GM23338 (cell line): ENCODE measurements around the gene OR2M5. TPM values are rescaled to one million over a fixed set of nuclear protein-coding genes. Genes with fewer than 3 reads are reported as not detected.

Experiments
- ATAC-seq: fragments of 200-7000 bp; cut with Tn5 transposase; 3 replicates; pipeline ENCODE4 v1.9.1; 2020
- DNase-seq: peaks from one replicate; pipeline ENCODE4 v3.0.0-alpha.2; 2015; ENCODE audit warnings: low spot score
- H2AFZ ChIP-seq: fragments of 200-600 bp; sonication (generic); 2 replicates; pipeline ENCODE4 v1.8.0; 2016; ENCODE audit warnings: antibody characterized with exemption, mild to moderate bottlenecking, moderate library complexity
- H3F3A ChIP-seq: fragments of 200-600 bp; sonication (generic); replicated peaks from 2 replicates; pipeline ENCODE4 v1.8.0; 2017; ENCODE audit warnings: antibody characterized with exemption, mixed run types, low read depth
- H3K27ac ChIP-seq: fragments of 200-600 bp; sonication (generic); 2 replicates; pipeline ENCODE4 v1.6.1; 2016; ENCODE audit warnings: low read depth
- H3K27me3 ChIP-seq: fragments of 200-600 bp; sonication (generic); 2 replicates; pipeline ENCODE4 v1.8.0; 2016; ENCODE audit warnings: mild to moderate bottlenecking, mixed run types, moderate library complexity; ENCODE audit not compliant: insufficient read depth
- H3K36me3 ChIP-seq: fragments of 200-600 bp; sonication (generic); 2 replicates; pipeline ENCODE4 v1.8.0; 2016; ENCODE audit warnings: mild to moderate bottlenecking; ENCODE audit not compliant: insufficient read depth
- H3K4me1 ChIP-seq: fragments of 200-600 bp; sonication (generic); 2 replicates; pipeline ENCODE4 v1.8.0; 2016; ENCODE audit warnings: mild to moderate bottlenecking, moderate library complexity; ENCODE audit not compliant: insufficient read depth
- H3K4me2 ChIP-seq: fragments of 200-600 bp; sonication (generic); 2 replicates; pipeline ENCODE4 v1.7.1; 2017; ENCODE audit warnings: mixed run types
- H3K4me3 ChIP-seq: fragments of 200-600 bp; sonication (generic); 2 replicates; pipeline ENCODE4 v1.6.1; 2016; ENCODE audit warnings: mixed run types
- H3K79me2 ChIP-seq: fragments of 200-600 bp; sonication (generic); replicated peaks from 2 replicates; pipeline ENCODE4 v1.8.0; 2017; ENCODE audit warnings: mild to moderate bottlenecking; ENCODE audit not compliant: insufficient read depth
- H3K9me2 ChIP-seq: fragments of 200-600 bp; sonication (generic); 2 replicates; pipeline ENCODE4 v1.8.0; 2017; ENCODE audit not compliant: insufficient read depth
- H4K20me1 ChIP-seq: fragments of 200-600 bp; sonication (generic); replicated peaks from 2 replicates; pipeline ENCODE4 v1.8.0; 2017; ENCODE audit warnings: mild to moderate bottlenecking; ENCODE audit not compliant: insufficient read depth
- H3K27ac Mint-ChIP-seq: 2 replicates; pipeline ENCODE4 v1.8.0; 2020; ENCODE audit warnings: inconsistent platforms, mild to moderate bottlenecking, moderate library complexity, mixed read lengths
- H3K27me3 Mint-ChIP-seq: 3 replicates; pipeline ENCODE4 v1.8.0; 2022; ENCODE audit warnings: low read depth, mild to moderate bottlenecking, moderate library complexity, mixed read lengths, inconsistent platforms; ENCODE audit not compliant: insufficient read depth, poor library complexity
- H3K36me3 Mint-ChIP-seq: 3 replicates; pipeline ENCODE4 v1.8.0; 2021; ENCODE audit warnings: low read depth, mild to moderate bottlenecking, inconsistent platforms, moderate library complexity, mixed read lengths
- H3K4me1 Mint-ChIP-seq: 3 replicates; pipeline ENCODE4 v1.8.0; 2020; ENCODE audit warnings: mild to moderate bottlenecking, inconsistent platforms, mixed read lengths
- H3K4me3 Mint-ChIP-seq: 3 replicates; pipeline ENCODE4 v1.8.0; 2021; ENCODE audit warnings: moderate library complexity, mild to moderate bottlenecking, inconsistent platforms, mixed read lengths
- H3K9me3 Mint-ChIP-seq: 3 replicates; pipeline ENCODE4 v1.8.0; 2020; ENCODE audit warnings: moderate library complexity, mild to moderate bottlenecking, inconsistent platforms, mixed read lengths
- CREB1 ChIP-seq: fragments of 250-450 bp; sonication (Bioruptor Pico); IDR thresholded peaks from 2 replicates; pipeline ENCODE4 v1.5.0; 2020; ENCODE audit warnings: low read depth, mild to moderate bottlenecking, moderate library complexity
- CTCF ChIP-seq, 2 experiments: fragments of 200-600 bp in 1 of 2; sonication (generic) in 1 of 2; conservative IDR thresholded peaks; 2 replicates each; pipeline versions ENCODE4 v1.5.1 to v1.6.1; 2016 to 2017; ENCODE audit warnings: antibody characterized with exemption in 2 of 2, low read depth in 2 of 2, mild to moderate bottlenecking in 2 of 2, moderate library complexity in 1 of 2
- ETS1 ChIP-seq: IDR thresholded peaks from 2 replicates; pipeline ENCODE4 v1.6.1; 2016; ENCODE audit warnings: antibody characterized with exemption
- EZH2 ChIP-seq: fragments of 200-600 bp; sonication (generic); IDR thresholded peaks from one replicate; pipeline ENCODE4 v1.8.0; 2017; ENCODE audit warnings: antibody characterized with exemption, mild to moderate bottlenecking, low read depth; ENCODE audit not compliant: unreplicated experiment
- REST ChIP-seq: IDR thresholded peaks from one replicate; pipeline ENCODE4 v1.6.1; 2018; ENCODE audit warnings: antibody characterized with exemption; ENCODE audit not compliant: unreplicated experiment
- ZNF331 ChIP-seq: fragments of 250-450 bp; sonication (Bioruptor Pico); IDR thresholded peaks from 2 replicates; pipeline ENCODE4 v1.5.0; 2020; ENCODE audit warnings: low read depth, mild to moderate bottlenecking, moderate library complexity
- ZNF462 ChIP-seq: fragments of 250-450 bp; sonication (Bioruptor Pico); IDR thresholded peaks from 2 replicates; pipeline ENCODE4 v1.5.0; 2020; ENCODE audit warnings: mild to moderate bottlenecking, moderate library complexity
- polyA plus RNA-seq: library from polyadenylated mRNA; unstranded; fragments of >200 nt; fragmentation: Nextera tagmentation; extraction: Ambion mirVana; gene quantifications from 2 replicates; pipeline ENCODE4 v1.2.1, GENCODE V29; 2016
- total RNA-seq: library from RNA; depleted of rRNA; stranded (reverse); fragments of >200 nt; shearing (Covaris generic); gene quantifications from 2 replicates; pipeline ENCODE4 v1.2.3, GENCODE V29; 2014

Gene OR2M5
- total and polyA plus RNA-seq, 2 experiments from 2014 or later = not detected

GRCh38 chr1:248194117-248194516 lies 49.2 kb downstream of the OR2M5 start:
- Histone ChIP-seq H3K27me3 (no peaks in the 10 kb centered on the region), H3K79me2 (no peaks in the 10 kb centered on the region), H4K20me1 (no peaks in the 10 kb centered on the region), H3K4me1 (no peaks in the 10 kb centered on the region), H3F3A (no peaks in the 10 kb centered on the region), H2AFZ (no peak overlapping the region), H3K9me2 (no peaks in the 10 kb centered on the region), H3K27ac (no peak overlapping the region), H3K4me3 (no peak overlapping the region), H3K4me2 (no peak overlapping the region), H3K36me3 (peaks cover 7% of the 10 kb centered on the region; the same call in 1 of the 2 replicates)
- no peak for DNase-seq
- no peak for TF ChIP-seq EZH2
- TF ChIP-seq ZNF462 (CRISPR knock-in tag) = no peak
- TF ChIP-seq CTCF (conservative IDR thresholded peaks at IDR 0.05; ENCODE audit: low read depth in 2 of 2) = no peak
- no peak for TF ChIP-seq ETS1
- no peak for TF ChIP-seq CREB1
- TF ChIP-seq ZNF331 (CRISPR knock-in tag) = no peak
- no peak for TF ChIP-seq REST
- no peak for ATAC-seq
- Mint-ChIP-seq H3K36me3 (peaks cover 39% of the 10 kb centered on the region; the same call in 2 of the 3 replicates), H3K27ac (no peak overlapping the region), H3K27me3 (no peaks in the 10 kb centered on the region), H3K9me3 (peaks cover 88% of the 10 kb centered on the region), H3K4me3 (no peak overlapping the region), H3K4me1 (no peaks in the 10 kb centered on the region)
